Measurements from ENCODE around the gene TIMP2.

The TIMP2 gene

GRCh38 chr17:78826421-78826820, 98.8 kb downstream of the TIMP2 start:
- no peak for TF ChIP-seq CTCF (IDR thresholded peaks at IDR 0.05; ENCODE audit: borderline replicate concordance, insufficient read depth, low read depth, low read length)
- no peak overlapping the region for H3K4me3 ChIP-seq (ENCODE audit: low read depth, low read length)

- TF ChIP-seq CTCF (IDR thresholded peaks at IDR 0.05; ENCODE audit: borderline replicate concordance, insufficient read depth, low read depth, low read length), result no peak
- no peak overlapping the region for H3K4me3 ChIP-seq (ENCODE audit: low read depth, low read length)
Observed at GRCh38 chr17:78825696-78826095, 99.5 kb downstream of the TIMP2 start.

GRCh38 chr17:78824240-78824639, 100.9 kb downstream of the TIMP2 start:
- TF ChIP-seq CTCF (IDR thresholded peaks at IDR 0.05; ENCODE audit: borderline replicate concordance, insufficient read depth, low read depth, low read length), result no peak
- H3K4me3 ChIP-seq (ENCODE audit: low read depth, low read length), result no peak overlapping the region

GRCh38 chr17:78823282-78824046, 101.7 kb downstream of the TIMP2 start:
- H3K4me3 ChIP-seq (ENCODE audit: low read depth, low read length), result no peak overlapping the region
- peak; percentile 19; the same call in 1 of the 2 replicates for TF ChIP-seq CTCF (IDR thresholded peaks at IDR 0.05; ENCODE audit: borderline replicate concordance, insufficient read depth, low read depth, low read length)

GRCh38 chr17:78822552-78822951, 102.6 kb downstream of the TIMP2 start:
- H3K4me3 ChIP-seq (ENCODE audit: low read depth, low read length), result no peak overlapping the region
- no peak for TF ChIP-seq CTCF (IDR thresholded peaks at IDR 0.05; ENCODE audit: borderline replicate concordance, insufficient read depth, low read depth, low read length)

- TF ChIP-seq CTCF (IDR thresholded peaks at IDR 0.05; ENCODE audit: borderline replicate concordance, insufficient read depth, low read depth, low read length), result no peak
- no peak overlapping the region for H3K4me3 ChIP-seq (ENCODE audit: low read depth, low read length)
Observed at GRCh38 chr17:78821961-78822360, 103.2 kb downstream of the TIMP2 start.

- no peak overlapping the region for H3K4me3 ChIP-seq (ENCODE audit: low read depth, low read length)
- TF ChIP-seq CTCF (IDR thresholded peaks at IDR 0.05; ENCODE audit: borderline replicate concordance, insufficient read depth, low read depth, low read length), result no peak
Observed at GRCh38 chr17:78820841-78821240, 104.3 kb downstream of the TIMP2 start.

Measured in GM12875 (cell line).